GM21360 (cell line): Measurements from ENCODE around the gene MYO5B.
"Not testable (repeated sequence)": the region's sequence is repeated elsewhere in the genome, so short reads cannot be mapped to it uniquely, and the experiment has no call there.

Experiments used
- ATAC-seq: cut with Tn5 transposase; IDR thresholded peaks from one replicate; pipeline ENCODE4 v1.9.1; 2021; ENCODE audit warnings: mild to moderate bottlenecking, moderate library complexity; ENCODE audit not compliant: unreplicated experiment

MYO5B gene

GRCh38 chr18:49812286-49813068 is 382.5 kb downstream of the MYO5B start:
- no peak for ATAC-seq

- no peak for ATAC-seq
These were observed 383.6 kb downstream of the MYO5B start for GRCh38 chr18:49811151-49811938.

GRCh38 chr18:49808553-49809191 is 386.3 kb downstream of the MYO5B start:
- ATAC-seq: not testable (repeated sequence)

- ATAC-seq: no peak
These were observed 390.9 kb downstream of the MYO5B start for GRCh38 chr18:49804096-49804495.

GRCh38 chr18:49802623-49803022 is 392.3 kb downstream of the MYO5B start:
- no peak for ATAC-seq

GRCh38 chr18:49800491-49800890 is 394.5 kb downstream of the MYO5B start:
- ATAC-seq: not testable (repeated sequence)

- ATAC-seq: not testable (repeated sequence)
These were observed 395.1 kb downstream of the MYO5B start for GRCh38 chr18:49799806-49800205.

GRCh38 chr18:49798001-49798400 is 396.9 kb downstream of the MYO5B start:
- ATAC-seq: no peak

GRCh38 chr18:49795612-49796552 is 399.1 kb downstream of the MYO5B start:
- no peak for ATAC-seq

- ATAC-seq: no peak
These were observed 400.2 kb downstream of the MYO5B start for GRCh38 chr18:49794743-49795142.

GRCh38 chr18:49789560-49790134 is 405.3 kb downstream of the MYO5B start:
- ATAC-seq: not testable (repeated sequence)

- ATAC-seq: no peak
These were observed 406.5 kb downstream of the MYO5B start for GRCh38 chr18:49788327-49788898.

- no peak for ATAC-seq
These were observed 408.8 kb downstream of the MYO5B start for GRCh38 chr18:49786019-49786720.

GRCh38 chr18:49784427-49785185 is 410.3 kb downstream of the MYO5B start:
- ATAC-seq: no peak

- ATAC-seq: not testable (repeated sequence)
These were observed 411.3 kb downstream of the MYO5B start for GRCh38 chr18:49783631-49784030.

GRCh38 chr18:49778826-49779465 is 416.0 kb downstream of the MYO5B start:
- no peak for ATAC-seq
